HG03469 (cell line): ENCODE results near the gene ADAM22.

Experiments used
- ATAC-seq: cut with Tn5 transposase; IDR thresholded peaks from one replicate; pipeline ENCODE4 v1.9.1; 2021; ENCODE audit warnings: mild to moderate bottlenecking, moderate library complexity, moderate number of reproducible peaks; ENCODE audit not compliant: unreplicated experiment

Gene ADAM22

GRCh38 chr7:88102675-88103074 lies 168.6 kb downstream of the ADAM22 start:
- ATAC-seq, result no peak

GRCh38 chr7:88104732-88105131 lies 170.7 kb downstream of the ADAM22 start:
- no peak for ATAC-seq

- no peak for ATAC-seq
These were observed 171.2 kb downstream of the ADAM22 start for GRCh38 chr7:88105231-88105630.

- ATAC-seq, result no peak
These were observed 172.4 kb downstream of the ADAM22 start for GRCh38 chr7:88106434-88106833.

GRCh38 chr7:88109612-88110011 lies 175.6 kb downstream of the ADAM22 start:
- no peak for ATAC-seq

GRCh38 chr7:88111140-88111743 lies 177.2 kb downstream of the ADAM22 start:
- peak; percentile 51 for ATAC-seq

GRCh38 chr7:88111954-88112471 lies 178.0 kb downstream of the ADAM22 start:
- no peak for ATAC-seq

- no peak for ATAC-seq
These were observed 181.3 kb downstream of the ADAM22 start for GRCh38 chr7:88115258-88115796.

GRCh38 chr7:88115816-88116215 lies 181.8 kb downstream of the ADAM22 start:
- no peak for ATAC-seq

GRCh38 chr7:88116235-88116795 lies 182.3 kb downstream of the ADAM22 start:
- no peak for ATAC-seq

GRCh38 chr7:88117325-88117724 lies 183.3 kb downstream of the ADAM22 start:
- ATAC-seq, result no peak

- no peak for ATAC-seq
These were observed 187.3 kb downstream of the ADAM22 start for GRCh38 chr7:88121335-88121734.

- no peak for ATAC-seq
These were observed 193.7 kb downstream of the ADAM22 start for GRCh38 chr7:88127637-88128290.

GRCh38 chr7:88132725-88133124 lies 198.7 kb downstream of the ADAM22 start:
- peak; percentile 79 for ATAC-seq

GRCh38 chr7:88140947-88141346 lies 206.9 kb downstream of the ADAM22 start:
- no peak for ATAC-seq

GRCh38 chr7:88141479-88141878 lies 207.4 kb downstream of the ADAM22 start:
- ATAC-seq, result no peak

GRCh38 chr7:88141953-88142352 lies 207.9 kb downstream of the ADAM22 start:
- ATAC-seq, result no peak

- ATAC-seq, result no peak
These were observed 212.6 kb downstream of the ADAM22 start for GRCh38 chr7:88146616-88147015.

- ATAC-seq, result no peak
These were observed 213.3 kb downstream of the ADAM22 start for GRCh38 chr7:88147341-88147740.

GRCh38 chr7:88147949-88148348 lies 213.9 kb downstream of the ADAM22 start:
- ATAC-seq, result no peak

GRCh38 chr7:88150033-88150432 lies 216.0 kb downstream of the ADAM22 start:
- no peak for ATAC-seq
